Subcutaneous adipose tissue (tissue), 4 donors: ENCODE data around the gene GPR65. TPM values are rescaled to one million over a fixed set of nuclear protein-coding genes. Genes with fewer than 3 reads are reported as not detected.

Experiments used
- CTCF ChIP-seq: fragments of 450-650 bp; IDR thresholded peaks from one replicate; pipeline ENCODE4 v1.5.1; 2016; ENCODE audit warnings: low read depth, mild to moderate bottlenecking, control low read depth, antibody characterized with exemption, moderate library complexity
- total RNA-seq, 4 donors: library from RNA; depleted of rRNA; stranded (reverse); fragments of >200 nt; gene quantifications; one replicate each; pipeline ENCODE4 v1.1.0, GENCODE V29; 2016

The GPR65 gene
- total RNA-seq, 4 donors from 2014 or later: 0.19 to 18.7 (median 2.0) TPM

GRCh38 chr14:88004506-88005036 is 364 bp upstream of the GPR65 start:
- no peak for TF ChIP-seq CTCF

GRCh38 chr14:88005978-88006851 is 1.3 kb downstream of the GPR65 start:
- TF ChIP-seq CTCF: no peak

- no peak for TF ChIP-seq CTCF
Measured at GRCh38 chr14:88007608-88008007, 2.7 kb downstream of the GPR65 start.

GRCh38 chr14:88008039-88008742 is 3.3 kb downstream of the GPR65 start:
- TF ChIP-seq CTCF: no peak

- no peak for TF ChIP-seq CTCF
Measured at GRCh38 chr14:88009486-88009885, 4.6 kb downstream of the GPR65 start.

- no peak for TF ChIP-seq CTCF
Measured at GRCh38 chr14:88010331-88010730, 5.4 kb downstream of the GPR65 start.

- no peak for TF ChIP-seq CTCF
Measured at GRCh38 chr14:88012495-88012894, 7.6 kb downstream of the GPR65 start.
